ENCODE results near the gene CCDC112. TPM values are rescaled to one million over a fixed set of nuclear protein-coding genes. Genes with fewer than 3 reads are reported as not detected.
"Not testable (repeated sequence)": the region's sequence is repeated elsewhere in the genome, so short reads cannot be mapped to it uniquely, and the experiment has no call there.

CCDC112 gene
- total and polyA plus RNA-seq, 5 donors from 2014 or later, result 0.89 to 2.7 (median 1.8) TPM

DNA sequence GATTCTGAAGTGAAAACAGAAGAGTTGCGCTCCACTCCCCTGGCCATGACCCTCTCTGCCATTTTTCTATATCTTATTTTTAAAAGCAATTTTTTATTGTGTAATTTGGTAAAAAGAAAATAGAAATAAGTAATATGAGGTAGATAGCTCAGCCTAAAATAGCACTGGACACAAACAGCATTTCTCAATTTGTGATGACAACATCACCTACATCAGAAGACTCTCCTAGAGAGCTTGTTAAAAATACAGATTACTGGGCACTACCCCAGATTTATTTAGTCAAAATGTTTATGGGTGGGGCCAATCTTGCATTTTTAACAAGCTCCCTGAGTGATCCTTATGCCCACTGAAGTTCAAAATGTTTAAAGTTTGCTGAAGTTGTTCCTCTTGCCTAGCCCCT, 40.5 kb upstream of the CCDC112 start:
- Mint-ChIP-seq H3K4me1 (no peaks in the 10 kb centered on the region), H3K27ac (no peak overlapping the region), H3K9me3 (peaks cover 0 to 2% (median 0%) of the 10 kb centered on the region in 7 donors), H3K27me3 (peaks cover 33% of the 10 kb centered on the region), H3K36me3 (no peaks in the 10 kb centered on the region), H3K4me3 (no peak overlapping the region)
- DNase-seq, result no peak
- Histone ChIP-seq H3K36me3 (ENCODE audit: control insufficient read depth, insufficient read depth, low read length) (no peaks in the 10 kb centered on the region), H3K4me1 (ENCODE audit: control insufficient read depth, insufficient read depth, low read length, poor library complexity, severe bottlenecking) (no peaks in the 10 kb centered on the region), H3K9me3 (ENCODE audit: control insufficient read depth in 2 of 2, low read length in 2 of 2) (no peaks in the 10 kb centered on the region), H3K4me3 (ENCODE audit: low read depth, low read length) (no peak overlapping the region), H3K27ac (ENCODE audit: insufficient read depth, low read length, poor library complexity, severe bottlenecking) (no peak overlapping the region), H3K27me3 (ENCODE audit: control insufficient read depth, insufficient read depth, low read length) (peaks cover 2% of the 10 kb centered on the region)
- no peak for ATAC-seq (ENCODE audit: low read depth in 2 of 2)

DNA sequence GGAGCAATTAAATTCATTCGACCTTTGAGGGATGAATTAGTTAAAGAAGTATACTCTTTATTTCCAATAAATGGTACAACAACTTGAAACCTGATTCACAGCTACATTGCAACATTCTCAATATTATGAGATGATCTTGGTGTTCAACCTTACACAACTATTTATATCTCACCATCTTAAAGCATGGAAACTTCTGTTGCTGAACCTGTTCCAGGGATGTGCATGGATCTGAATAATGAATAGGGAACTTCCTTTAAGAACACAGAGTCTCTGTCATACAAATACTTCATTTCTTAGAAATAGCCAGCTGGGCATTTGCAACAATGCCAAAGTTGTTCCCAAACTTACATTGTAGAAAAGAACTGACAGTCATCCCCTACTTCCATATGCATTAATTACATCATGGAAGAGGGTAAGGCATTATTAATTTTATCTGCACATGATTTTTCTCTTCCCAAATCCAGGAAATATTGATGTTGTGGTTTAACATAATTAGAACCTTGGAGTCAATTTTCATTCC, 39.8 kb upstream of the CCDC112 start:
- H3K27ac ChIP-seq (ENCODE audit: insufficient read depth, low read length, poor library complexity, severe bottlenecking), result no peak overlapping the region
- no peaks in the 10 kb centered on the region for H3K36me3 ChIP-seq (ENCODE audit: control insufficient read depth, insufficient read depth, low read length)
- H3K9me3 ChIP-seq (ENCODE audit: control insufficient read depth in 2 of 2, low read length in 2 of 2), result no peaks in the 10 kb centered on the region
- H3K36me3 Mint-ChIP-seq, result no peaks in the 10 kb centered on the region
- no peaks in the 10 kb centered on the region for H3K4me1 Mint-ChIP-seq
- H3K27ac Mint-ChIP-seq, result no peak overlapping the region
- ATAC-seq (ENCODE audit: low read depth in 2 of 2), result no peak
- no peak overlapping the region for H3K4me3 ChIP-seq (ENCODE audit: low read depth, low read length)
- no peaks in the 10 kb centered on the region for H3K4me1 ChIP-seq (ENCODE audit: control insufficient read depth, insufficient read depth, low read length, poor library complexity, severe bottlenecking)
- H3K27me3 Mint-ChIP-seq, result peaks cover 29% of the 10 kb centered on the region
- H3K4me3 Mint-ChIP-seq, result no peak overlapping the region
- H3K27me3 ChIP-seq (ENCODE audit: control insufficient read depth, insufficient read depth, low read length), result peaks cover 2% of the 10 kb centered on the region
- H3K9me3 Mint-ChIP-seq, result peaks cover 0 to 2% (median 0%) of the 10 kb centered on the region in 7 donors
- DNase-seq, result no peak

- ATAC-seq (ENCODE audit: low read depth in 2 of 2) (no peak), DNase-seq (no peak)
- Mint-ChIP-seq H3K9me3 (peaks cover 0 to 2% (median 0%) of the 10 kb centered on the region in 7 donors), H3K27me3 (peaks cover 30% of the 10 kb centered on the region), H3K4me3 (no peak overlapping the region), H3K36me3 (no peaks in the 10 kb centered on the region), H3K27ac (no peak overlapping the region), H3K4me1 (no peaks in the 10 kb centered on the region)
- Histone ChIP-seq H3K27ac (ENCODE audit: insufficient read depth, low read length, poor library complexity, severe bottlenecking) (no peak overlapping the region), H3K9me3 (ENCODE audit: control insufficient read depth in 2 of 2, low read length in 2 of 2) (no peaks in the 10 kb centered on the region), H3K4me1 (ENCODE audit: control insufficient read depth, insufficient read depth, low read length, poor library complexity, severe bottlenecking) (no peaks in the 10 kb centered on the region), H3K4me3 (ENCODE audit: low read depth, low read length) (no peak overlapping the region), H3K36me3 (ENCODE audit: control insufficient read depth, insufficient read depth, low read length) (no peaks in the 10 kb centered on the region), H3K27me3 (ENCODE audit: control insufficient read depth, insufficient read depth, low read length) (peaks cover 2% of the 10 kb centered on the region)
These were observed 38.8 kb upstream of the CCDC112 start for GRCh38 chr5:115335301-115335700.

DNA sequence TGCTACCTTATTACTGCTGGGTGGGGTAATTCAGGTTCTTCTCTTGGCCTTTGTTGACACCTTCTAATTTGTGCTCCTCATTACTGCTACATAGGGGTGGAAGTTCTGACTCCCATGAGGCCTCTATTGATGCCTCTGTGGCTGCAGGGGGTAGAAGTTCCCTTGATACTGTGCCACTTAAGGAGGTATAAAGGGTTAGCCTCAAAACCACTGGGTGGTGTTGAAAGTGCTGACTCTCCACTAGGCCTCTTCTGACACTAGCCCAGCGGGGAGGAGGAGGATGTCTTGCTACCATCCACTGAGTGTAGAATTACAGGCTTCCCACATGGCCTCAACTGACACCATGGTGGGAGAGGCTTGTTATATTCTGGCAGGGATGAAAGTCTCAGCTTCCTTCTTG, 36.7 kb upstream of the CCDC112 start:
- H3K9me3 ChIP-seq (ENCODE audit: control insufficient read depth in 2 of 2, low read length in 2 of 2), result no peaks in the 10 kb centered on the region
- H3K27ac ChIP-seq (ENCODE audit: insufficient read depth, low read length, poor library complexity, severe bottlenecking), result no peak overlapping the region
- Mint-ChIP-seq H3K4me3 (no peak overlapping the region), H3K4me1 (no peaks in the 10 kb centered on the region), H3K9me3 (peaks cover 0 to 2% (median 0%) of the 10 kb centered on the region in 7 donors), H3K36me3 (no peaks in the 10 kb centered on the region), H3K27ac (no peak overlapping the region), H3K27me3 (peaks cover 16% of the 10 kb centered on the region)
- no peak overlapping the region for H3K4me3 ChIP-seq (ENCODE audit: low read depth, low read length)
- no peaks in the 10 kb centered on the region for H3K4me1 ChIP-seq (ENCODE audit: control insufficient read depth, insufficient read depth, low read length, poor library complexity, severe bottlenecking)
- DNase-seq (peak in 1 of 3 donors; percentile 25), ATAC-seq (ENCODE audit: low read depth in 2 of 2) (no peak)
- H3K36me3 ChIP-seq (ENCODE audit: control insufficient read depth, insufficient read depth, low read length), result no peaks in the 10 kb centered on the region
- H3K27me3 ChIP-seq (ENCODE audit: control insufficient read depth, insufficient read depth, low read length), result peaks cover 2% of the 10 kb centered on the region

GRCh38 chr5:115330830-115331229, 34.4 kb upstream of the CCDC112 start:
- Mint-ChIP-seq H3K27ac (no peak overlapping the region), H3K4me1 (no peaks in the 10 kb centered on the region), H3K4me3 (no peak overlapping the region), H3K27me3 (peaks cover 21% of the 10 kb centered on the region), H3K36me3 (no peaks in the 10 kb centered on the region), H3K9me3 (peaks cover 0 to 2% (median 0%) of the 10 kb centered on the region in 7 donors)
- no peaks in the 10 kb centered on the region for H3K27me3 ChIP-seq (ENCODE audit: control insufficient read depth, insufficient read depth, low read length)
- no peak for ATAC-seq (ENCODE audit: low read depth in 2 of 2)
- H3K4me3 ChIP-seq (ENCODE audit: low read depth, low read length), result no peak overlapping the region
- DNase-seq, result no peak
- no peak overlapping the region for H3K27ac ChIP-seq (ENCODE audit: insufficient read depth, low read length, poor library complexity, severe bottlenecking)
- H3K9me3 ChIP-seq (ENCODE audit: control insufficient read depth in 2 of 2, low read length in 2 of 2), result no peaks in the 10 kb centered on the region
- no peaks in the 10 kb centered on the region for H3K36me3 ChIP-seq (ENCODE audit: control insufficient read depth, insufficient read depth, low read length)
- no peaks in the 10 kb centered on the region for H3K4me1 ChIP-seq (ENCODE audit: control insufficient read depth, insufficient read depth, low read length, poor library complexity, severe bottlenecking)

DNA sequence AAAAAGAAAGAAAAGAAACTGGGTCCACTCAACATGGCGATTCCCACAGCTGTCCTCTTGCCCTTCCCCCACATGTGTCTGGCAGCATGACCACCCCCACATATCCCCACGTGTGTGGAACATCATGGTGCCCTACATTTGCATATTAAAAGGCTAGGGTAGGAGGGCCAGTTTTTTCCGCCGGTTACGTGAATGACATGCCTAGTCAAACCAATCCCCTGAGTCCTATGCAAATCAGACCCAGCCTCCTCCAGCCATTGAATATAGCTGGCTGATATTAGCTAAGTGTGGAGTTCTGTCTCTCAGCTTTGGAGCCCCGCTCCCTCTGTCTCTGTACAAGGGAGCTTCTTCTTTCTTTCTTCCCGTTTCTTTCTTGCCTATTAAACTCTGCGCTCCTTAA, 33.0 kb upstream of the CCDC112 start:
- Histone ChIP-seq H3K36me3 (ENCODE audit: control insufficient read depth, insufficient read depth, low read length) (no peaks in the 10 kb centered on the region), H3K9me3 (ENCODE audit: control insufficient read depth in 2 of 2, low read length in 2 of 2) (no peaks in the 10 kb centered on the region), H3K27ac (ENCODE audit: insufficient read depth, low read length, poor library complexity, severe bottlenecking) (no peak overlapping the region), H3K4me1 (ENCODE audit: control insufficient read depth, insufficient read depth, low read length, poor library complexity, severe bottlenecking) (no peaks in the 10 kb centered on the region), H3K4me3 (ENCODE audit: low read depth, low read length) (no peak overlapping the region), H3K27me3 (ENCODE audit: control insufficient read depth, insufficient read depth, low read length) (peaks cover 6% of the 10 kb centered on the region)
- Mint-ChIP-seq H3K9me3 (no peaks in the 10 kb centered on the region), H3K4me3 (no peak overlapping the region), H3K27me3 (peaks cover 25% of the 10 kb centered on the region), H3K27ac (no peak overlapping the region), H3K36me3 (no peaks in the 10 kb centered on the region), H3K4me1 (no peaks in the 10 kb centered on the region)
- DNase-seq (no peak), ATAC-seq (ENCODE audit: low read depth in 2 of 2) (no peak)

- not testable (repeated sequence) for H3K36me3 Mint-ChIP-seq; H3K27ac ChIP-seq (ENCODE audit: insufficient read depth, low read length, poor library complexity, severe bottlenecking); H3K27me3 ChIP-seq (ENCODE audit: control insufficient read depth, insufficient read depth, low read length); H3K36me3 ChIP-seq (ENCODE audit: control insufficient read depth, insufficient read depth, low read length); H3K4me1 Mint-ChIP-seq; H3K4me3 Mint-ChIP-seq; H3K4me1 ChIP-seq (ENCODE audit: control insufficient read depth, insufficient read depth, low read length, poor library complexity, severe bottlenecking); H3K9me3 ChIP-seq (ENCODE audit: control insufficient read depth in 2 of 2, low read length in 2 of 2); ATAC-seq (ENCODE audit: low read depth in 2 of 2); H3K9me3 Mint-ChIP-seq; H3K4me3 ChIP-seq (ENCODE audit: low read depth, low read length); H3K27ac Mint-ChIP-seq; DNase-seq
- peaks cover 32% of the 10 kb centered on the region for H3K27me3 Mint-ChIP-seq
These were observed 32.3 kb upstream of the CCDC112 start for GRCh38 chr5:115328617-115329274.

DNA sequence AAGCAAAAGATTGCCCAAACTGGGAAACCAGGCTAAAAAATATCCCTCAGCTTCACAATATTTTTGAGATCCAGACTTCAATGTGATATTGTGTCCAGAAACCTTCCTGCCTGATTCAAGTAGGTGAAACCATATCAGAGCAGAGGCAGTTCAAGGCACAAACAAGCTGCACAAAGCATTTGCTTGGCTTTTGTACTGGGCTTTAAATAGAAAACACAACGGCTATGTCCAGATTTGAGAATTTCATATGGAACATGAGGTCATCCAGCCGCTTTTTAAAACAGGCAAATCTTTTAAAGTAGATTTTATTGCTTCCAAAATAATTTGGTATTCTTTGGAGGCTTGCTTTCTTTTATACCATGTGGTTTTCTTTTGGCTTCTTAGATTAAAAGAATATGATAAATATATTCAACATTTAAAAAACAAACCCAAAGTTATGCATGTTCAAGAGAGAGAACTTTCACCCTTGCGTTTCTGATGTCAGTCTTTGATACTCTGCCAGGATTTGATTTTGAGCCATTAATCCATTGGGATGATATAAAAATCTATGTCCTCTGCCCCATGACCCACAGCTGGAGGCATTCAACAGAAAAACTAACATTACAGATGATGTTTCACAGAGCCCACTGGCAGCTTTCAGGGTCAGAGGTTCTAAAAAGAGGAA, 29.0 kb upstream of the CCDC112 start:
- no peaks in the 10 kb centered on the region for H3K4me1 Mint-ChIP-seq
- peaks cover 20% of the 10 kb centered on the region for H3K27me3 ChIP-seq (ENCODE audit: control insufficient read depth, insufficient read depth, low read length)
- no peak for DNase-seq
- H3K4me3 ChIP-seq (ENCODE audit: low read depth, low read length), result no peak overlapping the region
- no peaks in the 10 kb centered on the region for H3K36me3 Mint-ChIP-seq
- ATAC-seq (ENCODE audit: low read depth in 2 of 2), result no peak
- H3K4me3 Mint-ChIP-seq, result no peak overlapping the region
- peaks cover 0 to 1% (median 0%) of the 10 kb centered on the region in 7 donors for H3K9me3 Mint-ChIP-seq
- no peak overlapping the region for H3K27ac ChIP-seq (ENCODE audit: insufficient read depth, low read length, poor library complexity, severe bottlenecking)
- H3K27ac Mint-ChIP-seq, result no peak overlapping the region
- H3K9me3 ChIP-seq (ENCODE audit: control insufficient read depth in 2 of 2, low read length in 2 of 2), result no peaks in the 10 kb centered on the region
- no peaks in the 10 kb centered on the region for H3K36me3 ChIP-seq (ENCODE audit: control insufficient read depth, insufficient read depth, low read length)
- peaks cover 39% of the 10 kb centered on the region for H3K27me3 Mint-ChIP-seq
- no peaks in the 10 kb centered on the region for H3K4me1 ChIP-seq (ENCODE audit: control insufficient read depth, insufficient read depth, low read length, poor library complexity, severe bottlenecking)

All from CD4-positive, CD25-positive, alpha-beta regulatory T cell (primary cell).